Measurements from ENCODE around the gene GRB10.

The GRB10 gene

DNA sequence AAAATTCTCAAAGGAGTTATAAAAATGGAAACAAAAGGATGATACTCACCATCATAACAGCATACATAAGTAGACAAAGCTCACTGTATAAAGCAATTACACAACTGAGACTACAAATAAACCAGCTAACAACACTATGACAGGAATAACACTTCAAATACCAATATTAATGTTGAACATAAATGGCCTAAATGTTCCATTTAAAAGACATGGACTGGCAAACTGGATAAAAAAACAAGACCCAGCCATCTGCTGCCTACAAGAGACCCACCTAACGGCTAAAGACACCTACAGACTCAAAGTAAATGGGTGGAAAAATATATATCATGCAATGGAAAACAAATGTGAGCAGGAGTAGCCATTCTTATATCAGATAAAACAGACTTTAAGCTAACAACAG lies 148.3 kb downstream of the GRB10 start:
- TF ChIP-seq, protein P1, sequence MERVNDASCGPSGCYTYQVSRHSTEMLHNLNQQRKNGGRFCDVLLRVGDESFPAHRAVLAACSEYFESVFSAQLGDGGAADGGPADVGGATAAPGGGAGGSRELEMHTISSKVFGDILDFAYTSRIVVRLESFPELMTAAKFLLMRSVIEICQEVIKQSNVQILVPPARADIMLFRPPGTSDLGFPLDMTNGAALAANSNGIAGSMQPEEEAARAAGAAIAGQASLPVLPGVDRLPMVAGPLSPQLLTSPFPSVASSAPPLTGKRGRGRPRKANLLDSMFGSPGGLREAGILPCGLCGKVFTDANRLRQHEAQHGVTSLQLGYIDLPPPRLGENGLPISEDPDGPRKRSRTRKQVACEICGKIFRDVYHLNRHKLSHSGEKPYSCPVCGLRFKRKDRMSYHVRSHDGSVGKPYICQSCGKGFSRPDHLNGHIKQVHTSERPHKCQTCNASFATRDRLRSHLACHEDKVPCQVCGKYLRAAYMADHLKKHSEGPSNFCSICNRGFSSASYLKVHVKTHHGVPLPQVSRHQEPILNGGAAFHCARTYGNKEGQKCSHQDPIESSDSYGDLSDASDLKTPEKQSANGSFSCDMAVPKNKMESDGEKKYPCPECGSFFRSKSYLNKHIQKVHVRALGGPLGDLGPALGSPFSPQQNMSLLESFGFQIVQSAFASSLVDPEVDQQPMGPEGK (CRISPR knock-in tag; IDR thresholded peaks at IDR 0.05; ENCODE audit: borderline replicate concordance): no peak
- TF ChIP-seq, protein P2, sequence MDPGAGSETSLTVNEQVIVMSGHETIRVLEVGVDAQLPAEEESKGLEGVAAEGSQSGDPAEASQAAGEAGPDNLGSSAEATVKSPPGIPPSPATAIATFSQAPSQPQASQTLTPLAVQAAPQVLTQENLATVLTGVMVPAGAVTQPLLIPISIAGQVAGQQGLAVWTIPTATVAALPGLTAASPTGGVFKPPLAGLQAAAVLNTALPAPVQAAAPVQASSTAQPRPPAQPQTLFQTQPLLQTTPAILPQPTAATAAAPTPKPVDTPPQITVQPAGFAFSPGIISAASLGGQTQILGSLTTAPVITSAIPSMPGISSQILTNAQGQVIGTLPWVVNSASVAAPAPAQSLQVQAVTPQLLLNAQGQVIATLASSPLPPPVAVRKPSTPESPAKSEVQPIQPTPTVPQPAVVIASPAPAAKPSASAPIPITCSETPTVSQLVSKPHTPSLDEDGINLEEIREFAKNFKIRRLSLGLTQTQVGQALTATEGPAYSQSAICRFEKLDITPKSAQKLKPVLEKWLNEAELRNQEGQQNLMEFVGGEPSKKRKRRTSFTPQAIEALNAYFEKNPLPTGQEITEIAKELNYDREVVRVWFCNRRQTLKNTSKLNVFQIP (CRISPR knock-in tag; IDR thresholded peaks at IDR 0.05; ENCODE audit: borderline replicate concordance, low read depth): no peak
- no peak for TF ChIP-seq ESRRG (CRISPR knock-in tag; IDR thresholded peaks at IDR 0.05)
- TF ChIP-seq ZFP30 (CRISPR knock-in tag; IDR thresholded peaks at IDR 0.05): no peak
- TF ChIP-seq ISL1 (CRISPR knock-in tag; IDR thresholded peaks at IDR 0.05): no peak
- no peak for TF ChIP-seq GLIS3 (CRISPR knock-in tag; IDR thresholded peaks at IDR 0.05)
- no peak for TF ChIP-seq RARB (CRISPR knock-in tag; IDR thresholded peaks at IDR 0.05)
- no peak for TF ChIP-seq ZNF565 (CRISPR knock-in tag; conservative IDR thresholded peaks at IDR 0.05; ENCODE audit: low read depth)
- TF ChIP-seq, protein P3, sequence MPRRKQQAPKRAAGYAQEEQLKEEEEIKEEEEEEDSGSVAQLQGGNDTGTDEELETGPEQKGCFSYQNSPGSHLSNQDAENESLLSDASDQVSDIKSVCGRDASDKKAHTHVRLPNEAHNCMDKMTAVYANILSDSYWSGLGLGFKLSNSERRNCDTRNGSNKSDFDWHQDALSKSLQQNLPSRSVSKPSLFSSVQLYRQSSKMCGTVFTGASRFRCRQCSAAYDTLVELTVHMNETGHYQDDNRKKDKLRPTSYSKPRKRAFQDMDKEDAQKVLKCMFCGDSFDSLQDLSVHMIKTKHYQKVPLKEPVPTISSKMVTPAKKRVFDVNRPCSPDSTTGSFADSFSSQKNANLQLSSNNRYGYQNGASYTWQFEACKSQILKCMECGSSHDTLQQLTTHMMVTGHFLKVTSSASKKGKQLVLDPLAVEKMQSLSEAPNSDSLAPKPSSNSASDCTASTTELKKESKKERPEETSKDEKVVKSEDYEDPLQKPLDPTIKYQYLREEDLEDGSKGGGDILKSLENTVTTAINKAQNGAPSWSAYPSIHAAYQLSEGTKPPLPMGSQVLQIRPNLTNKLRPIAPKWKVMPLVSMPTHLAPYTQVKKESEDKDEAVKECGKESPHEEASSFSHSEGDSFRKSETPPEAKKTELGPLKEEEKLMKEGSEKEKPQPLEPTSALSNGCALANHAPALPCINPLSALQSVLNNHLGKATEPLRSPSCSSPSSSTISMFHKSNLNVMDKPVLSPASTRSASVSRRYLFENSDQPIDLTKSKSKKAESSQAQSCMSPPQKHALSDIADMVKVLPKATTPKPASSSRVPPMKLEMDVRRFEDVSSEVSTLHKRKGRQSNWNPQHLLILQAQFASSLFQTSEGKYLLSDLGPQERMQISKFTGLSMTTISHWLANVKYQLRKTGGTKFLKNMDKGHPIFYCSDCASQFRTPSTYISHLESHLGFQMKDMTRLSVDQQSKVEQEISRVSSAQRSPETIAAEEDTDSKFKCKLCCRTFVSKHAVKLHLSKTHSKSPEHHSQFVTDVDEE (CRISPR knock-in tag; IDR thresholded peaks at IDR 0.05): no peak
- no peak for TF ChIP-seq ZNF8 (CRISPR knock-in tag; IDR thresholded peaks at IDR 0.05)
- TF ChIP-seq BACH2 (CRISPR knock-in tag; IDR thresholded peaks at IDR 0.05; ENCODE audit: borderline replicate concordance): no peak
- no peak for TF ChIP-seq ZFP3 (CRISPR knock-in tag; IDR thresholded peaks at IDR 0.05)
- TF ChIP-seq, protein P4, sequence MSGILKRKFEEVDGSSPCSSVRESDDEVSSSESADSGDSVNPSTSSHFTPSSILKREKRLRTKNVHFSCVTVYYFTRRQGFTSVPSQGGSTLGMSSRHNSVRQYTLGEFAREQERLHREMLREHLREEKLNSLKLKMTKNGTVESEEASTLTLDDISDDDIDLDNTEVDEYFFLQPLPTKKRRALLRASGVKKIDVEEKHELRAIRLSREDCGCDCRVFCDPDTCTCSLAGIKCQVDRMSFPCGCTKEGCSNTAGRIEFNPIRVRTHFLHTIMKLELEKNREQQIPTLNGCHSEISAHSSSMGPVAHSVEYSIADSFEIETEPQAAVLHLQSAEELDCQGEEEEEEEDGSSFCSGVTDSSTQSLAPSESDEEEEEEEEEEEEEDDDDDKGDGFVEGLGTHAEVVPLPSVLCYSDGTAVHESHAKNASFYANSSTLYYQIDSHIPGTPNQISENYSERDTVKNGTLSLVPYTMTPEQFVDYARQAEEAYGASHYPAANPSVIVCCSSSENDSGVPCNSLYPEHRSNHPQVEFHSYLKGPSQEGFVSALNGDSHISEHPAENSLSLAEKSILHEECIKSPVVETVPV (CRISPR knock-in tag; IDR thresholded peaks at IDR 0.05): no peak
- ATAC-seq: no peak

DNA sequence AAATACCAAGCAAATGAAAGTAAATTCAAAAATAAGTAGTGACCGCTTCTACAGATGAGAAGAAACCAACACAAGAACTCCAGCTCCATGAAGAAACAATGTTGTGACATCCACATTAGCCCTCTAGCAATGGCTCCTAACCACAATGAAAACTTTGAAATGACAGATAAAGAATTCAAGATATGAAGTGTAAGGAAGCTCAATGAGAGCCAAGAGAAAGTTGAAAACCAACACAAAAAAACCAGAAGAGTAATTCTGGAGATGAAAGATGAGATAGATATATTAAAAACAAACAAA lies 149.3 kb downstream of the GRB10 start:
- TF ChIP-seq GLIS3 (CRISPR knock-in tag; IDR thresholded peaks at IDR 0.05): no peak
- TF ChIP-seq ESRRG (CRISPR knock-in tag; IDR thresholded peaks at IDR 0.05): no peak
- TF ChIP-seq SNAI2 (CRISPR knock-in tag; IDR thresholded peaks at IDR 0.05): no peak
- TF ChIP-seq, protein P1 (CRISPR knock-in tag; IDR thresholded peaks at IDR 0.05; ENCODE audit: borderline replicate concordance): no peak
- no peak for TF ChIP-seq ZNF565 (CRISPR knock-in tag; conservative IDR thresholded peaks at IDR 0.05; ENCODE audit: low read depth)
- no peak for TF ChIP-seq ZNF70 (CRISPR knock-in tag; IDR thresholded peaks at IDR 0.05)
- no peak for TF ChIP-seq ISL1 (CRISPR knock-in tag; IDR thresholded peaks at IDR 0.05)
- TF ChIP-seq ZFP3 (CRISPR knock-in tag; IDR thresholded peaks at IDR 0.05): no peak
- no peak for TF ChIP-seq ARNTL (CRISPR knock-in tag; IDR thresholded peaks at IDR 0.05; ENCODE audit: borderline replicate concordance, low read depth)
- TF ChIP-seq, protein P3 (CRISPR knock-in tag; IDR thresholded peaks at IDR 0.05): no peak
- TF ChIP-seq, protein P2 (CRISPR knock-in tag; IDR thresholded peaks at IDR 0.05; ENCODE audit: borderline replicate concordance, low read depth): no peak
- no peak for ATAC-seq
